Adipocyte (in vitro differentiated cells): ENCODE data around the gene NDUFA6.
A peak's percentile ranks its signal among the peaks of the same experiment; 100 is the strongest.
"Not testable (repeated sequence)": the region's sequence is repeated elsewhere in the genome, so short reads cannot be mapped to it uniquely, and the experiment has no call there.

ENCODE experiments used
- DNase-seq: peaks from one replicate; pipeline ENCODE4 v3.0.0-alpha.2; 2015; ENCODE audit warnings: low read depth
- H3K27me3 ChIP-seq: replicated peaks from 2 replicates; pipeline ENCODE4 v1.7.0; 2013; ENCODE audit warnings: mild to moderate bottlenecking, low read length, moderate library complexity; ENCODE audit not compliant: control insufficient read depth, insufficient read depth
- H3K36me3 ChIP-seq: 2 replicates; pipeline ENCODE4 v1.7.0; 2013; ENCODE audit warnings: low read length, mild to moderate bottlenecking, moderate library complexity; ENCODE audit not compliant: control insufficient read depth, insufficient read depth, severe bottlenecking
- H3K4me1 ChIP-seq: 2 replicates; pipeline ENCODE4 v1.7.0; 2013; ENCODE audit warnings: mild to moderate bottlenecking, low read length, moderate library complexity; ENCODE audit not compliant: control insufficient read depth, insufficient read depth
- H3K4me3 ChIP-seq: 2 replicates; pipeline ENCODE4 v1.7.0; 2013; ENCODE audit warnings: mild to moderate bottlenecking, low read length, moderate library complexity
- H3K9ac ChIP-seq: 2 replicates; pipeline ENCODE4 v1.7.0; 2013; ENCODE audit warnings: mild to moderate bottlenecking, low read length, moderate library complexity
- H3K9me3 ChIP-seq: 2 replicates; pipeline ENCODE4 v1.7.0; 2013; ENCODE audit warnings: mild to moderate bottlenecking, low read length, moderate library complexity; ENCODE audit not compliant: control insufficient read depth

Gene NDUFA6

GRCh38 chr22:42130182-42130581 lies 39.6 kb upstream of the NDUFA6 start:
- H3K36me3 ChIP-seq, H3K9me3 ChIP-seq, H3K4me1 ChIP-seq, H3K27me3 ChIP-seq, H3K9ac ChIP-seq, H3K4me3 ChIP-seq, DNase-seq: not testable (repeated sequence)

- H3K9ac ChIP-seq, DNase-seq, H3K36me3 ChIP-seq, H3K9me3 ChIP-seq, H3K4me1 ChIP-seq, H3K27me3 ChIP-seq, H3K4me3 ChIP-seq: not testable (repeated sequence)
These were observed 38.5 kb upstream of the NDUFA6 start for GRCh38 chr22:42128776-42129694.

DNA sequence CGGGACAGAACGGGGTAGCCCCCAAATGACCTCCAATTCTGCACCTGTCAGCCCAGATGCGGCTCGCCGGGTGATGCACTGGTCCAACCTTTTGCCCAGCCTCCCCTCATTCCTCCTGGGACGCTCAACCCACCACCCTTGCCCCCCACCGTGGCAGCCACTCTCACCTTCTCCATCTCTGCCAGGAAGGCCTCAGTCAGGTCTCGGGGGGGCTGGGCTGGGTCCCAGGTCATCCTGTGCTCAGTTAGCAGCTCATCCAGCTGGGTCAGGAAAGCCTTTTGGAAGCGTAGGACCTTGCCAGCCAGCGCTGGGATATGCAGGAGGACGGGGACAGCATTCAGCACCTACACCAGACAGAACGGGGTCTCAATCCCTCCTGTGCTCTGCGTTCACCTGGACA lies 37.4 kb upstream of the NDUFA6 start:
- H3K4me3 ChIP-seq, H3K36me3 ChIP-seq, H3K9ac ChIP-seq, H3K27me3 ChIP-seq, H3K4me1 ChIP-seq, DNase-seq, H3K9me3 ChIP-seq: not testable (repeated sequence)

DNA sequence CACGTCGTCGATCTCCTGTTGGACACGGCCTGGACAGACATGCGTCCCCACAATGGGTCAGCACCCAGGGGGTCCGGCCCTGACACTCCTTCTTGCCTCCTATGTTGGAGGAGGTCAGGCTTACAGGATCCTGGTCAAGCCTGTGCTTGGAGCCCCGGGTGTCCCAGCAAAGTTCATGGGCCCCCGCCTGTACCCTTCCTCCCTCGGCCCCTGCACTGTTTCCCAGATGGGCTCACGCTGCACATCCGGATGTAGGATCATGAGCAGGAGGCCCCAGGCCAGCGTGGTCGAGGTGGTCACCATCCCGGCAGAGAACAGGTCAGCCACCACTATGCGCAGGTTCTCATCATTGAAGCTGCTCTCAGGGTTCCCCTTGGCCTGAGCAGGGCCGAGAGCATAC lies 37.0 kb upstream of the NDUFA6 start:
- H3K4me1 ChIP-seq: no peaks in the 10 kb centered on the region
- no peaks in the 10 kb centered on the region for H3K36me3 ChIP-seq
- H3K9me3 ChIP-seq: peaks cover 4% of the 10 kb centered on the region
- H3K4me3 ChIP-seq: no peak overlapping the region
- H3K9ac ChIP-seq: no peak overlapping the region
- H3K27me3 ChIP-seq: no peaks in the 10 kb centered on the region
- no peak for DNase-seq

- not testable (repeated sequence) for H3K36me3 ChIP-seq, H3K9ac ChIP-seq, H3K27me3 ChIP-seq
These were observed 33.0 kb upstream of the NDUFA6 start for GRCh38 chr22:42123529-42123928.

GRCh38 chr22:42120231-42121021 lies 29.9 kb upstream of the NDUFA6 start:
- not testable (repeated sequence) for H3K9me3 ChIP-seq, H3K36me3 ChIP-seq, H3K4me1 ChIP-seq, H3K9ac ChIP-seq, H3K27me3 ChIP-seq, DNase-seq, H3K4me3 ChIP-seq

More at GRCh38 chr22:42123529-42123928, 33.0 kb upstream of the NDUFA6 start:
- DNase-seq, H3K4me1 ChIP-seq, H3K9me3 ChIP-seq, H3K4me3 ChIP-seq: not testable (repeated sequence)

DNA sequence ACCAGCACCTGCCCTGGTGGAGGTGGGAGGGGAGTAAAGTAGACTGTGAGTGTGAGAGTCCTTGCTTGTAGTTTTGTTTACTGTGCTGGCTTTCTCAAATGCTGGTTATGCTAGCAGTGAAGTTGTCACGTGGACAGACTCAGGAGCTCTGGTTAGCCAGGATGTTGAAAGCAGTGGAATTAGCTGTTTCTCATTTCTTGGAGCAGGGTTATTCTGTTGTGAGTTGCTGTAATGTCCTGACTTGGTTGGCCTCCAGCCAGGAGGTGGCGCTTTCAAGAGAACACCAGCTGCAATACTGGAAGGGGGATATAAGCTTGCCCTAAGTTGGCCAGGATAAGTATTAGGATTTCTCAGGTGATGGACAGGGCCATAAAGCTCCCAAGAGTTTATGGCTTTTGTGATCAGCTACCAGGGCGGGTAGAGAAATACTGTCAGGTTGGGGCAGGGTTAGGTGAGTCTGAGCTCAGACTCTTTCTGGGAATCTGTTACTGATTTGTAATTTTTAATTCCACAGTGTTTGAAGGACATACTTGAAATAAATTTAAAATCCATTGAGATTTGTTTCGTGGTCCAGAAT lies 26.4 kb upstream of the NDUFA6 start:
- DNase-seq: no peak
- no peak overlapping the region for H3K4me3 ChIP-seq
- H3K9ac ChIP-seq: no peak overlapping the region

DNA sequence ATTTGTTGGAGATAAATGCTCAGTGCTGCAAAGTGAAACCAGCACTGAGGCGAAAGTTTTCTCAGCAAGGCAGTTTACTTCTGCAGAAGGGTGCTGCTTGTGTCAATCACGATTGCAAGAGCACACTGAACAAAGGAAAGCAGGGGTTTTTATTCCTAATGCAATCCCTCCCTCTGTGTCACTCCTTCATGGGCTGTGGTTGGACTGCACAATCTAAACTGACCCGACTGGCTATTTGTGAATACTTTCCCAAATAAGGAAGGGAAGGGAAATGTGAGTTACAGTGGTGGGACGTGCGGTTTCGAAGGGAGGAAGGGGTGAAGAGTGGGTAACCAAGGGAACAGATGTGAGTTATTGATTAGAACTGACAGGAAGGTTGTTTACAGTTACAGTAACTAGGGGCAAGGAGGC lies 24.9 kb upstream of the NDUFA6 start:
- not testable (repeated sequence) for H3K4me3 ChIP-seq, H3K27me3 ChIP-seq, DNase-seq, H3K4me1 ChIP-seq, H3K9ac ChIP-seq, H3K36me3 ChIP-seq
- H3K9me3 ChIP-seq: peaks cover 14% of the 10 kb centered on the region

More for the DNA sequence above, 26.4 kb upstream of the NDUFA6 start:
- Histone ChIP-seq H3K9me3 (peaks cover 14% of the 10 kb centered on the region), H3K4me1 (peaks cover 8% of the 10 kb centered on the region), H3K36me3 (no peaks in the 10 kb centered on the region), H3K27me3 (no peaks in the 10 kb centered on the region)

GRCh38 chr22:42114721-42115120 lies 24.1 kb upstream of the NDUFA6 start:
- DNase-seq: peak; percentile 15
- Histone ChIP-seq H3K4me1 (peaks cover 8% of the 10 kb centered on the region), H3K27me3 (no peaks in the 10 kb centered on the region), H3K36me3 (no peaks in the 10 kb centered on the region), H3K4me3 (no peak overlapping the region), H3K9me3 (peaks cover 14% of the 10 kb centered on the region), H3K9ac (no peak overlapping the region)

DNA sequence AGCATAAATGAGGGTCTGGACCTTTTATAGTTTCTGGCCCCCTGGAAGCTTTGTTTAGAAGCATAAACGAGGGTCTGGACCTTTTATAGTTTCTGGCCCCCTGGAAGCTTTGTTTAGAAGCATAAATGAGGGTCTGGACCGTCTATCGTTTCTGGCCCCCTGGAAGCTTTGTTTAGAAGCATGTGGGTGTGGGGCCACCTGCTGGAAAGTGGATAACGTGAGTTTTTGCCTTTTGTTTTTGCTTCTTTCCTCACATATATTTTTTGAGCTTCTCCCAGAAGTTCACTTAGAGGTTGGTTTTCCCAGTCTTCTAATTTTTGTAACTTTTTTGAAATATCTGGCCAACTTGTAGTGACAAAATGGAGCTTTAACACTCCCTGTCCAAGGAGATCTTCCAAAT lies 22.2 kb upstream of the NDUFA6 start:
- H3K36me3 ChIP-seq, H3K4me1 ChIP-seq, H3K9ac ChIP-seq, H3K27me3 ChIP-seq, H3K4me3 ChIP-seq, DNase-seq: not testable (repeated sequence)
- peaks cover 14% of the 10 kb centered on the region for H3K9me3 ChIP-seq

GRCh38 chr22:42111798-42112197 lies 21.2 kb upstream of the NDUFA6 start:
- Histone ChIP-seq H3K9me3 (peaks cover 14% of the 10 kb centered on the region), H3K9ac (no peak overlapping the region), H3K27me3 (no peaks in the 10 kb centered on the region), H3K36me3 (no peaks in the 10 kb centered on the region), H3K4me3 (no peak overlapping the region), H3K4me1 (peaks cover 5% of the 10 kb centered on the region)
- DNase-seq: no peak
